Left kidney (tissue), 8 donors: Measurements from ENCODE around the gene CYP2D6. TPM values are rescaled to one million over a fixed set of nuclear protein-coding genes. Genes with fewer than 3 reads are reported as not detected.
A peak's percentile ranks its signal among the peaks of the same experiment; 100 is the strongest.
"Not testable (repeated sequence)": the region's sequence is repeated elsewhere in the genome, so short reads cannot be mapped to it uniquely, and the experiment has no call there.

Experiments used
- DNase-seq: peaks from one replicate; pipeline ENCODE4 v3.0.0-alpha.2; 2013
- long read RNA-seq, 8 donors: transcript quantifications; one replicate each; lab custom pipeline, GENCODE V29; 2026
- polyA plus RNA-seq: library from polyadenylated mRNA; unstranded; fragments of 120-200 nt; gene quantifications from one replicate; pipeline ENCODE4 v1.2.1, GENCODE V29; 2013; ENCODE audit not compliant: insufficient read length

Gene CYP2D6
- 6.2 TPM for polyA plus RNA-seq
- long read RNA-seq, donor 1, result 0 reads
- long read RNA-seq, donor 2, result 0 reads
- long read RNA-seq, donor 3, result 0 reads
- long read RNA-seq, donor 4, result 0 reads
- long read RNA-seq, donor 5, result 0 reads
- long read RNA-seq, donor 6, result 0 reads
- long read RNA-seq, donor 7, result 0 reads
- long read RNA-seq, donor 8, result 0 reads

- not testable (repeated sequence) for DNase-seq
Measured at GRCh38 chr22:42130639-42131431, at the start of gene CYP2D6. Gene CYP2D6, minus strand, starts transcription at chr22:42130810. Its CDS starts 19 bp downstream, at chr22:42130791.

- DNase-seq, result no peak
Measured at GRCh38 chr22:42179616-42180015, 49.0 kb upstream of the CYP2D6 start.

DNA sequence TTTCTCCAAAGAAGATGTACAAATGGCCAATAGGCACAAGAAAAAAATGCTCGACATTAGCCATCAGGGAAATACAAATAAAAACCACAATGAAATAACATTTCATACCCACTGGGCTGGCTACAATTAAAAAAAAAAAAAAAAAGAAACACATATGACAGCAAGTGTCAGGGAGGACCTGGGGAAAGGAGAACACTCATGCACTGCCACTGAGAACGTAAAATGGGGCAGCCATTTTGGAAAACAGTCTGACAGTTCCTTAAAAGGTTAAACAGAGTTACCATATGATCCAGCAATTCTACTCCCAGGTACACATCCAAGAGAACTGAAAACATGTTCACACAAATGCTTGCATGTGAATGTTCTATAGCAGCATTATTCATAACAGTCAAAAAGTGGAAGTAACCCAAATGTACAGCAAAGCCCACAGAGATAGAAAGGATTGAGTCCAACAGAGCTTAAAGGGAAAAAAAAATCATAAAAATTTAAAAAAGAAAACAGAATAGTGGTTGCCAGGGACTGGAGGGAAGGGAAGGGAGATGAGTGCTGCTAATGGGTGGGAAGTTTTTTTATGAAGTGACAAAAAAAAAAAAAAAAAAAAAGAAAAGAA lies 48.4 kb upstream of the CYP2D6 start:
- DNase-seq, result no peak

- DNase-seq, result no peak
Measured at GRCh38 chr22:42177891-42178336, 47.3 kb upstream of the CYP2D6 start.

GRCh38 chr22:42176255-42176915 lies 45.8 kb upstream of the CYP2D6 start:
- no peak for DNase-seq

DNA sequence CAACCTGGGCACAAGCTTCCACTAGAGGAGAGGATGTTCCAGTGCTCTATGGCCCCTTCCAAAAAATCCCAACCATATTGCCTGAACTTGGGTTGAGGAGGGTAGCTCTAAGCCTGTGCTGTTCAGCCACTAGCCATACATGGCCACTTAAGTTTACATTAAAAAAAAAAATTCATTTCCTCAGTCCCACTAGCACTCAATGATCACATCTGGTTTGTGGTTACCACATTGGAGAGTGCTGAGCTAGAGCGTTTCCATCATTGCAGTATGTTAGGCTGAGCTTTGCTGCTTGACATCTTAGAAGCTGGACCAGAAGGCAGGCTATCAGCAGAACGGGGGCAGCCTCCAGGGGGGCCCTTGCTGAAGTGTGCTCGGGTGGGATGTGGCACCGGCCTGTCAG lies 43.5 kb upstream of the CYP2D6 start:
- no peak for DNase-seq

DNA sequence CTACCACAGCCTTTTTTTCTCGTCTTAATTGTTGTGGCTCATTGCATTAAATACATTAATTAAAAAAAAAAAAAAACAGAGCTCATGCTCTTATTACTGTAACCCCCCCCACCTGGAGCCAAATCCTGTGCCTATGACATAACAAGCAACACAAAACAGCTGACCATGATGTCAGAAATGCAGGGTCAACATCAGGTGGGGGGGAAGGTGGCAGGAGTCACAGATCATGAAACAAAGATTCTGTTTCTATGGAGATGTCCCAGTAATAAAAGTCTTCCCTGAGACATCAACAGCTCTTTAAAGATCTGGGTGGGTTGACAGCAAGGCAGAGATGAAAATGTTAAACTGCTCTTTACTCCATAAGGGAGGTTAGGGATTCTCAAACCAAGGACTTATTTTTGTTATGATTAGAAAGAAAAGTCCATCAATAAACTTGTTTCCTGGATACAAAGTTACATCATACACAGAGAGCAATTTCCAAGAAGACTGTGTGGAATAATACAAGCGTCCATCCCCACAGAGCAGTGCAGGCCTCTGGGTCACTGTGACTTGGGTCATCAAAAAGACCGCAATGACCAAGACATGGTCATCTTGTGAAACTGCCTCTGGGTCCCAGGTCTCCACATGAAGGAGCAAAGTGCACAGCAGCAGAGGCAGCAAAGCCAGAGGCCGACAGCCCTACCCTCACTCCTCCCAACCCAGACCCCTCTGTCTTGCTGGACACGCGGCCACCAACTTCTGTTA lies 42.7 kb upstream of the CYP2D6 start:
- DNase-seq, result no peak

- no peak for DNase-seq
Measured at GRCh38 chr22:42172773-42173172, 42.2 kb upstream of the CYP2D6 start.

DNA sequence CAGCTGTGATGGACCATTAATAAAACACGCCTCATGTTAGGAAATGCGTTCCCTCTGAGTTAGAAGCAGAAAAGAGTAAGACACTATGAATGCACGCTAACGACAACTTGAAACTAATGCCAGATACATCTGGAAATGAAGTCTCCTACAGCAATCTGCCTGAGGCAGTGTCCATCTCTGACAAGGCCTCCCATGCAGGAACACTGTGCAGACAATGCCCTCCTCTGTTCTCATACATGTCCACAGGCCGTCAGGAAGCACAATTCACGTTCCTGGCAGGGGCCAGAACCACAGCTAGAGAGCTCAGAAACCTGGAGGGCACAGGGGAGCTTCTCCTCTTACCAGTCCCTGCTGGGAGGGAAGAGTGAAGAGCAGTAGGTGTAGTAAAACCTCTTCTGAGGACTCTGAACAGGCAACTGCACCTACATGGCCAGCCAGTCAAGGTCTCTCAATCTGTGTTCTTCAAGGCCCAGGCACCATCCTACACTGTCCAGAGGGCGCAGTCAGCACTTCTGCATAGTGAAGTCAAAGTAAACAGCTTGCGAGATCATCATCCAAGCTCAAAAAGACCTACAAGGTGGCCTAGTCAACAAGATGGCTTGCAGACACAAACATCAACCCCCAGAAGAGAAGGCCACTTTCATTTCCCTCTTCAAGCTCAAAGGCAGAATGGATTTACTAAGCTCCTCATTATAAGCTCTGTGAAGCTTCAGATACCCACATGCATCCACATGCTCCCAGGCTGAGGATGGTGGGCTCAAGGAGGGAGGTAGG lies 41.5 kb upstream of the CYP2D6 start:
- no peak for DNase-seq

DNA sequence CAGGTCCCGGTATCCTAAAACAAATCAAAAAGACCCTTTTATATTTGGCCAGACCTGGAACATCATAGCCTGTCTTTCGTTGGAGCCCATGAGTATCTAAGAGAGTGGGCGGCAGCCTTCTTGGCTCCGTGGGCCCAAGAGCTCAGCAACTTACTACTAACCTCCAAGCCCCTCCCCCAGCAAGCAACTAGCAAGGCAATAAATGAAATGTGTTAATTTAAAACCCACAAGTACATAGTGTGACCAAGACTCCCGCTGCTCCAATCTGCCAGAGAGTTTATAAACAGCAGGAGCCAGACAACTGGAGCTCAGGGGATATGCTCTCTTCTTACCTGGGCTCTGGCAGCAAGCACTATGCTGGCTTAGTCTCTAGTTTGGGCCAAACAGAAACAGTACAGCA lies 40.8 kb upstream of the CYP2D6 start:
- DNase-seq, result no peak

DNA sequence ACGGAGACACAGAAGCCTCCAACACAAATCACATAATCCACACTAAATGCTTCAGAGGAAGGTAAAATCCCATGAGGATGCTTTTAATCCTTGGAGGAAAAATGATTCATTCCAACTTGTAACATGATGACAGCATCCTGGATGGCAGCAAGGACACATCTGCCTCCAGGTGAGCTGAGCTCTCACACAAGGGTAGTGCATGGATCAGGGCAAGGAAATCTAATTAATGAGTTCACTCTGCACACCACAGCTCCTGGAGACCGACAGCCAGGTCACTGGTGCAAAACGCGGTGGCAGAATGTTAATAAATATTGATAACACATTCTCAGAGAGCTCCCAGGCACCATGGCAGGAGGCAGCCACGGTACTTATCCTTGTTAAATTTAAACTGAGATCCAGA lies 40.3 kb upstream of the CYP2D6 start:
- no peak for DNase-seq

GRCh38 chr22:42169055-42169469 lies 38.5 kb upstream of the CYP2D6 start:
- DNase-seq, result peak; percentile 80

DNA sequence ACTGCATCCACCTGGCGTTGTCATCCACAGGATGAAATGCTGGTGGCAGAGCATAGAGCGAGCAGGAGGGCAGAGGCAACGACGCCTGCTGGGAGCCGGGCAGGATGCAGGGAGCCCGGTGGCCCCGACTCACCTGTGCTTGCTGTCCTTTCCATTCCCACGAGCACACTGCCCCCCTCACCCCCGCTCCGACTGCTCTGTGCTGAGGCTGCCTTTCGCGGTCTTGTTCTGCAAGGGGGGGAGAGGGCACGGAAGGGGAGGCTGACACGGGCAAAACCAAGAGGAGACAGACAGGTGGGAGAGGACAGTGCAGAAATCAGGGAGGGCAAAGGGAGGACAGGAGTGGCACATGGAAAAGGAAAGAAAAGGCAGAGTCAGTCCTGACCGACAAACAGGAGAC lies 37.9 kb upstream of the CYP2D6 start:
- DNase-seq, result no peak

- no peak for DNase-seq
Measured at GRCh38 chr22:42167066-42167465, 36.5 kb upstream of the CYP2D6 start.

GRCh38 chr22:42164901-42165300 lies 34.3 kb upstream of the CYP2D6 start:
- no peak for DNase-seq

GRCh38 chr22:42163515-42163914 lies 32.9 kb upstream of the CYP2D6 start:
- DNase-seq, result no peak

DNA sequence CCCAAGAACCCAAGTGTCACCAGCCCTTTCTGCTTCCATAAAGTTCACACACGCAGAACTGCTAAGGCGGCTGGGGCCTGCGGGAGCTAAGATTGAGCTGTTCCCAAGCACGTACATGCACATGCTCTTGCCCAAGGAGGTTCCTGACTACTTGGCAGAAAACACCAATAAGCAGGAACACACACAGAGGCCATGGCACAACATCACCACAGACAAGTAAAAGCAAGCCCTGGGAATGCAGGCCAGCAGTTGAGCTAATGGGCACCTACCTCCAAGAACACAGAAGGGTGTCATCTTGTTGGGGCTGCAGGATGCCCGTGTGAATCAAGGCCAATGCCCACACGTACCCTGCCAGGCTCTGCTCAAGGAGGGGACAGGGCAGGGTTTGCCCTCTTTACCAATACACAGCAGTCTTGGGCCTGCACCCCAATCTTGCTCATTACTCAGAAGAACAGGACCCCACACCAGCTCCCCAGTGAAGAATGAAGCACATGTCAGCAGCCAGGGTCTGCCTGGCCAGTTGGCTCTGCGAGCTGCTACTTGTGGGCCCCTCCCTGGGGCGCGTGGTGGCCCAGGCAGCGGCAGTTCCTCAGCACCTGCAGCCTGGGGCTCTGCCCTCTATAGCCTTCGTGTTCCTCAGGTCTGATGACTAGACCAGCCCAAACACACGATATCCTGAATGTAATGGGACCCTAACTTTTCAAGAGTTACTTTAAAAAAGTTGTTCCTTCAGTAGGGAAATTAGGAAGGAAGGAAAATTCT lies 32.3 kb upstream of the CYP2D6 start:
- no peak for DNase-seq

DNA sequence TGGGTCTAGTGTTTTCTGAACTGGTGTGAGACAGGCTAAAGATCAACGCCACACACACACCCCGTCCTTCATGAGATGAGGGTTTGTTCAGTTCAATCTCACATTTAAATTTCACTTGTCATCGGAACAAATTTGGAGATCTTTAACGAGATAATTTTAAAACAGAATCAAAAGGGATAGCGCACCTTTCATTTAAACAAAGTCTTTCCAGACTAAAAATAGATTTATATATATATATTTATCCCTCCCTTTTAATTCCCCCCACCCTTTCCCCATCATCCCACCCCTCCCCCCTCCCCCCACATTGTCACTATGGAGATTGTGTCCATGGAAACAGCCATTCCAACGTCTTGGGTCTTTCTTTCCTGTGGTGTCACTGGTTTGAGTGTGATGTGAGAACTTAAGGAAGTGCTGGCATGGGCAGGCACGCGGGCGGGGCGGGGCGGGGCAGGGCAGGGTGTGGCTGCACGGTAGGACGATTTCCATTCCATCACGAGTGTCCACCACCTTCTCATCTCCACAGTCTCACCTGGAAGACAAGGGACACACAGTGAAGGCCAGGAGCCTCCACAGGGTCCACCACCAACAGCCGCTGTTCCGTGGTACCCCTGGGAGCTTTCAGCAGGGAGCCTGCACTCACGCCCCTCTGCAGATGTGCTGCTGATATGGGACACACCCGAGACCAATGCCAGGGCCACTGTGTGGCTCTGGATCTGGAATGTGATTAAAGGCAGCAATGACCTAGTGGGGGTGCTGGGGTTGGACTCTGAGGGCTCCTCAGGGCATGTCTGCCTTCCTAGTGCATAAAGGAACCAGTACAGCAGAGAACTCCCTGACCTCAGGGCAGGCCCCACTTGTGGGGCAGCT lies 30.5 kb upstream of the CYP2D6 start:
- DNase-seq, result no peak

DNA sequence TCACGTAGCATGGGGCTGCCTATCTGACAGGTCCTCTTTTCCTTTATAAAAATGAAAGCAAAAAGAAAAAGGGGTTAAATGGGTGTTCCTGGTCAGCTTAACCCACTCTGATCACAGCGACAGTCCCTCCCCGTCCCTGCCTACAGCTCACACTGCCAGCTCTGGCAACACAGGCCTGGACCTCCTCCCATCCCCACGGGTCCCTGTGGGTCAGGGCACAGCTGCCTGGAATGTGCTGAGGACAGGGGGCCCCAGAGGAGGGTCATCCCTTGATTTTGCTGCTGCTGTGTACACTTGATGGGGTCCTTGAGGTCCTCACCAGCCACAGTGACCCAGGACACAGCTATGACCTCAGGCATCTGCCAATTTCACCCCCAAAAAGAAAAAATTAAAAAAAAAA lies 29.6 kb upstream of the CYP2D6 start:
- no peak for DNase-seq
